Left ventricle myocardium inferior (tissue), 1 donor: ENCODE measurements around the gene SNIP1. TPM values are rescaled to one million over a fixed set of nuclear protein-coding genes. Genes with fewer than 3 reads are reported as not detected.
"Not testable (repeated sequence)": the region's sequence is repeated elsewhere in the genome, so short reads cannot be mapped to it uniquely, and the experiment has no call there.

ENCODE experiments used
- DNase-seq: peaks from one replicate; pipeline ENCODE4 v3.0.0-alpha.2; 2020
- H3K27ac ChIP-seq: fragments of 200-600 bp; replicated peaks from 2 replicates; pipeline ENCODE4 v1.8.0; 2021
- H3K27me3 ChIP-seq: fragments of 200-600 bp; 2 replicates; pipeline ENCODE4 v1.8.0; 2021; ENCODE audit warnings: low read depth
- H3K36me3 ChIP-seq: fragments of 200-600 bp; 2 replicates; pipeline ENCODE4 v1.8.0; 2021
- H3K4me1 ChIP-seq: fragments of 200-600 bp; 2 replicates; pipeline ENCODE4 v1.8.0; 2021
- H3K4me3 ChIP-seq: fragments of 200-600 bp; 2 replicates; pipeline ENCODE4 v1.8.0; 2021; ENCODE audit warnings: mild to moderate bottlenecking, moderate library complexity
- H3K9me3 ChIP-seq: fragments of 200-600 bp; replicated peaks from 2 replicates; pipeline ENCODE4 v1.8.0; 2021
- intact Hi-C: fragments of 100-400 bp; cut with micrococcal nuclease; formaldehyde crosslinking; loops from one replicate; pipeline ENCODE4 v1.11.0; 2022
- total RNA-seq: library from RNA; stranded (reverse); fragmentation: NEBNext Ultra II Directional; extraction: Animal tissue kit (Norgen Biotek cat#: 25700); gene quantifications from one replicate; pipeline ENCODE4 v1.2.1, GENCODE V29; 2021
- TF ChIP-seq, protein P1 (sequence below): fragments of 200-600 bp; IDR thresholded peaks from 2 replicates; pipeline ENCODE4 v1.8.0; 2021; ENCODE audit warnings: antibody characterized with exemption, mild to moderate bottlenecking, borderline replicate concordance
- donor health status: DM: no; HTN: yes; CAD: no; lungs with severe emphysema.

Gene SNIP1
- total RNA-seq, 1 donor from 2014 or later, result 7.0 TPM

- no peaks in the 10 kb centered on the region for H3K9me3 ChIP-seq
- TF ChIP-seq, protein P1, sequence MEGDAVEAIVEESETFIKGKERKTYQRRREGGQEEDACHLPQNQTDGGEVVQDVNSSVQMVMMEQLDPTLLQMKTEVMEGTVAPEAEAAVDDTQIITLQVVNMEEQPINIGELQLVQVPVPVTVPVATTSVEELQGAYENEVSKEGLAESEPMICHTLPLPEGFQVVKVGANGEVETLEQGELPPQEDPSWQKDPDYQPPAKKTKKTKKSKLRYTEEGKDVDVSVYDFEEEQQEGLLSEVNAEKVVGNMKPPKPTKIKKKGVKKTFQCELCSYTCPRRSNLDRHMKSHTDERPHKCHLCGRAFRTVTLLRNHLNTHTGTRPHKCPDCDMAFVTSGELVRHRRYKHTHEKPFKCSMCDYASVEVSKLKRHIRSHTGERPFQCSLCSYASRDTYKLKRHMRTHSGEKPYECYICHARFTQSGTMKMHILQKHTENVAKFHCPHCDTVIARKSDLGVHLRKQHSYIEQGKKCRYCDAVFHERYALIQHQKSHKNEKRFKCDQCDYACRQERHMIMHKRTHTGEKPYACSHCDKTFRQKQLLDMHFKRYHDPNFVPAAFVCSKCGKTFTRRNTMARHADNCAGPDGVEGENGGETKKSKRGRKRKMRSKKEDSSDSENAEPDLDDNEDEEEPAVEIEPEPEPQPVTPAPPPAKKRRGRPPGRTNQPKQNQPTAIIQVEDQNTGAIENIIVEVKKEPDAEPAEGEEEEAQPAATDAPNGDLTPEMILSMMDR, result no peak
These were observed 9.6 kb downstream of the SNIP1 start for GRCh38 chr1:37544530-37544929.

GRCh38 chr1:37540036-37540785 lies 13.9 kb downstream of the SNIP1 start:
- H3K27me3 ChIP-seq, result no peaks in the 10 kb centered on the region
- H3K27ac ChIP-seq, result no peak overlapping the region
- no peaks in the 10 kb centered on the region for H3K9me3 ChIP-seq
- H3K4me3 ChIP-seq, result no peak overlapping the region
- TF ChIP-seq, protein P1, result no peak
- H3K36me3 ChIP-seq, result peaks cover 92% of the 10 kb centered on the region
- no peaks in the 10 kb centered on the region for H3K4me1 ChIP-seq
- DNase-seq, result no peak
- intact Hi-C loops, result no loop called here

More at GRCh38 chr1:37544530-37544929, 9.6 kb downstream of the SNIP1 start:
- H3K4me3 ChIP-seq, result no peak overlapping the region
- H3K27me3 ChIP-seq, result no peaks in the 10 kb centered on the region
- intact Hi-C loops, result no loop called here
- peaks cover 5% of the 10 kb centered on the region for H3K4me1 ChIP-seq
- no peak overlapping the region for H3K27ac ChIP-seq
- peaks cover 90% of the 10 kb centered on the region for H3K36me3 ChIP-seq
- DNase-seq, result no peak

DNA sequence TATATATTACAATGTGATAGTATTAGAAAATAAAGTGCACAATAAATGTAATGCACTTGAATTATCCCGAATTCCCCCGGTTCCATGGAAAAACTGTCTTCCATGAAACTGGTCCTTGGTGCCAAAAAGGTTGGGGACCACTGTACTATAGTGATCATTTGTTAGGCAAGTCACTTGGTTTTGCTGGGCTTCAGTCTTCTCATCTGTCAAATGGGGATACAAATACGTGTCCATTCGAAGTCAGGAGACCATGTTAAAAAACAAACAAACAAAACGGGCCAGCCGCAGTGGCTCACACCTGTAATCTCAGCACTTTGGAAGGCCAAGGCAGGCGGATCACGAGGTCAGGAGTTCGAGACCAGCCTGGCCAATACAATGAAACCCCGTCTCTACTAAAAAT lies 14.9 kb downstream of the SNIP1 start:
- H3K4me1 ChIP-seq, H3K9me3 ChIP-seq, H3K4me3 ChIP-seq, DNase-seq, H3K27ac ChIP-seq, H3K27me3 ChIP-seq, intact Hi-C loops: not testable (repeated sequence)
- H3K36me3 ChIP-seq, result peaks cover 81% of the 10 kb centered on the region

GRCh38 chr1:37537378-37537777 lies 16.7 kb downstream of the SNIP1 start:
- H3K27me3 ChIP-seq, result no peaks in the 10 kb centered on the region
- peaks cover 69% of the 10 kb centered on the region for H3K36me3 ChIP-seq
- TF ChIP-seq, protein P1, result no peak
- no peaks in the 10 kb centered on the region for H3K9me3 ChIP-seq
- H3K4me3 ChIP-seq, result no peak overlapping the region
- peaks cover 17% of the 10 kb centered on the region for H3K4me1 ChIP-seq
- no peak overlapping the region for H3K27ac ChIP-seq
- no peak for DNase-seq
- intact Hi-C loops, result no loop called here

DNA sequence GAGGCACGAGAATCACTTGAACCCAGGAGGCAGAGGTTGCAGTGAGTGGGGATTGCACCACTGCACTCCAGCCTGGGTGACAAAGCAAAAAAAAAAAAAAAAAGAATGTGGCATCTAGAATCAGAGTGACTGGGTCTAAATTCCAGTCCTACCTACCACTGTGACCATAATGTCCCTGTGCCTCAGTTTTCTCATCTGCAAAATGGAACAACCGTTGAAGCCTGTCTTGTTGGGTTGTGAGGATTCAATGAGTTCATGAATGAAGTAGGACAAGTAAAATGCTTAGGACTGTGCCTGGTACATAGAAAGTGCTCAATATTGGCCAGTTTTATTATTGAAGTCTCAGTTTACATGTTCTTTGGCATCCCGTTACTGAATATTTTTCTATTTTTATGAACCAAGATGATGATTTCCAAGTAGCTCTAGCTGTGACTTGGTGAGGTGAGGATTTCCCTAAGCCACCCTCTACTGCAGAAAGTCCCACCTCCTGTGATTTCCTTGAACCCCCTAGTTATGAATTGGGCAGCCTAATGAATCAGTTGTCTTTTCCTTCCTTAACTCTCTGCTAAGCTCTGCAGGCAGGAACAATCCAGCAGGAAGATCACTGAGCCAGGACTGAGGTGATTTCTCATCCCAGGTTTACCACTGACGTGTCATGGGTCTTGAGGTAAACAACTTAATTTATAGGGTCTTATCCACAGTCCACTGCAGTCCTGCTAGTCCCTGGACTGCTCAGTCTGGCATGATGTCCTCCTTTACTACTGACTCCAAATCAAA lies 20.6 kb downstream of the SNIP1 start:
- DNase-seq, result no peak
- Histone ChIP-seq H3K36me3 (peaks cover 33% of the 10 kb centered on the region), H3K4me1 (peaks cover 17% of the 10 kb centered on the region), H3K4me3 (no peak overlapping the region), H3K27ac (peak overlapping the region; percentile 66), H3K27me3 (no peaks in the 10 kb centered on the region), H3K9me3 (no peaks in the 10 kb centered on the region)
- intact Hi-C loops, result no loop called here
- TF ChIP-seq, protein P1, result no peak

DNA sequence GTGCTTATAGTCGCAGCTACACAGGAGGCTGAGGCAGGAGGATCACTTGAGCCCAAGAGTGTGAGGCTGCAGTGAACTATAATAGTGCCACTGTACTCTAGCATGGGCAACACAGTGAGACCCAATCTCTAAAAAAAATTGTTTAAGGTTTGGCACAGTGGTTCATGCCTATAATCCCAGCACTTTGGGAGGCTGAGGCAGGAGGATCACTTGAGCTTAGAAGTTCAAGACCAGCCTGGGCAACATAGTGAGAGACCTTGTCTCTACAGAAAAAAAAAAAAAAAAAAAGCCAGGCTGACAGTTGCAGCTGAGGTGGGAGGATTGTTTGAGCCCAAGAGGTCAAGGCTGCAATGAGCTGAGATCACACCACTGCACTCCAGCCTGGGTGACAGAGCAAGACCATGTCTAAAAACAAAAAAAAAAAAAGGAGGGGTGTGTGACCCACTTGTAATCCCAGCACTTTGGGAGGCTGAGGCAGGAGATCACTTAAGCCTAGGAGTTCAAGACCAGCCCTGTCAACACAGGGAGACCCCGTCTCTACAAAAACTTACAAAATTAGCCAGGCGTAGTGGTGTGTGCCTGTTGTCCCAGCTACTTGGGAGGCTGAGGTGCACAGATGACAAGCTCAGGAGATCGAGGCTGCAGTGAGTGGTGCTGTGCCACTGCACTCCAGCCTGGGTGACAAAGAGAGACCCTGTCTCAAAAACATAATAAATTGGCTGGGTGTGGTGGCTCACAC lies 21.5 kb downstream of the SNIP1 start:
- DNase-seq, intact Hi-C loops: not testable (repeated sequence)

DNA sequence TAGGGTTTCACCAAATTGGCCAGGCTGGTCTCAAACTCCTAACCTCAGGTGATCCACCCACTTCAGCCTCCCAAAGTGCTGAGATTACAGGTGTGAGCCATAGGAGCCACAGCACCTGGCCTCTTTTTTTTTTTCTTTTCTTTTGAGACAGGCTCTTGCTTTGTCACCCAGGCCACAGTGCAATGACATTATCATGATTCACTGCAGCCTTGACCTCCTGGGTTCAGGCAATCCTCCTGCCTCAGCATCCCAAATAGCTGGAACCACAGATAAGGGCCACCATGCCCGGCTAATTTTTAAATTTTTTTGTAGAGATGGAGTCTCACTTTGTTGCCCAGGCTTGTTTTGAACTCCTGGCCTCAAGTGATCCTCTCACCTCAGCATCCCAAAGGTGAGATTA lies 24.2 kb downstream of the SNIP1 start:
- intact Hi-C loops, H3K27me3 ChIP-seq: not testable (repeated sequence)

More for the DNA sequence above, 21.5 kb downstream of the SNIP1 start:
- peaks cover 17% of the 10 kb centered on the region for H3K4me1 ChIP-seq
- peaks cover 24% of the 10 kb centered on the region for H3K36me3 ChIP-seq
- H3K4me3 ChIP-seq, H3K9me3 ChIP-seq, H3K27ac ChIP-seq, H3K27me3 ChIP-seq: not testable (repeated sequence)

More for the DNA sequence above, 24.2 kb downstream of the SNIP1 start:
- H3K4me1 ChIP-seq, result peaks cover 16% of the 10 kb centered on the region
- H3K27ac ChIP-seq, H3K9me3 ChIP-seq, H3K36me3 ChIP-seq, DNase-seq, H3K4me3 ChIP-seq: not testable (repeated sequence)
